Neural progenitor cell (in vitro differentiated cells): ENCODE results near the gene PPFIA1. TPM values are rescaled to one million over a fixed set of nuclear protein-coding genes. Genes with fewer than 3 reads are reported as not detected.
A peak's percentile ranks its signal among the peaks of the same experiment; 100 is the strongest.

Source experiments
- DNase-seq: peaks from one replicate; pipeline ENCODE4 v3.0.0-alpha.2; 2016; ENCODE audit warnings: low spot score
- H2AFZ ChIP-seq: fragments of 200-600 bp; sonication (generic); replicated peaks from 2 replicates; pipeline ENCODE4 v1.6.1; 2016; ENCODE audit warnings: antibody characterized with exemption
- H3F3A ChIP-seq: fragments of 200-600 bp; sonication (generic); 2 replicates; pipeline ENCODE4 v1.6.1; 2016; ENCODE audit warnings: antibody characterized with exemption, low read depth
- H3K27ac ChIP-seq: fragments of 200-600 bp; sonication (generic); 2 replicates; pipeline ENCODE4 v1.5.1; 2016; ENCODE audit warnings: mild to moderate bottlenecking
- H3K27me3 ChIP-seq: fragments of 200-600 bp; sonication (generic); 2 replicates; pipeline ENCODE4 v1.6.1; 2016; ENCODE audit warnings: mild to moderate bottlenecking, moderate library complexity
- H3K36me3 ChIP-seq: fragments of 200-600 bp; sonication (generic); 2 replicates; pipeline ENCODE4 v1.5.1; 2016
- H3K4me1 ChIP-seq: fragments of 200-600 bp; sonication (generic); 2 replicates; pipeline ENCODE4 v1.6.1; 2016; ENCODE audit warnings: mixed run types
- H3K4me2 ChIP-seq: fragments of 200-600 bp; sonication (generic); 2 replicates; pipeline ENCODE4 v1.6.1; 2016
- H3K4me3 ChIP-seq: fragments of 200-600 bp; sonication (generic); 2 replicates; pipeline ENCODE4 v1.5.1; 2016
- H3K79me2 ChIP-seq: fragments of 200-600 bp; sonication (generic); 2 replicates; pipeline ENCODE4 v1.6.1; 2016; ENCODE audit warnings: low read depth
- H3K9ac ChIP-seq: fragments of 200-600 bp; sonication (generic); 2 replicates; pipeline ENCODE4 v1.6.1; 2016
- H3K9me3 ChIP-seq: fragments of 200-600 bp; sonication (generic); 2 replicates; pipeline ENCODE4 v1.5.1; 2016; ENCODE audit warnings: low read depth
- H4K20me1 ChIP-seq: fragments of 200-600 bp; sonication (generic); 2 replicates; pipeline ENCODE4 v1.6.1; 2016; ENCODE audit warnings: low read depth
- H3K27ac Mint-ChIP-seq: 3 replicates; pipeline ENCODE4 v1.8.0; 2021; ENCODE audit warnings: mixed read lengths
- H3K27me3 Mint-ChIP-seq: 2 replicates; pipeline ENCODE4 v1.8.0; 2022; ENCODE audit warnings: low read depth, mild to moderate bottlenecking, inconsistent platforms, moderate library complexity, mixed read lengths; ENCODE audit not compliant: insufficient read depth
- H3K36me3 Mint-ChIP-seq: 3 replicates; pipeline ENCODE4 v1.8.0; 2021; ENCODE audit warnings: mixed read lengths
- H3K4me1 Mint-ChIP-seq: 3 replicates; pipeline ENCODE4 v1.8.0; 2021; ENCODE audit warnings: mixed read lengths
- H3K4me3 Mint-ChIP-seq: 3 replicates; pipeline ENCODE4 v1.8.0; 2021; ENCODE audit warnings: mild to moderate bottlenecking, moderate library complexity, mixed read lengths
- H3K9me3 Mint-ChIP-seq: 3 replicates; pipeline ENCODE4 v1.8.0; 2020; ENCODE audit warnings: mixed read lengths
- EZH2 ChIP-seq: fragments of 200-600 bp; sonication (generic); IDR thresholded peaks from 2 replicates; pipeline ENCODE4 v1.6.1; 2017; ENCODE audit warnings: antibody characterized with exemption, mild to moderate bottlenecking, moderate library complexity
- EZH2phosphoT487 ChIP-seq: fragments of 200-600 bp; sonication (generic); IDR thresholded peaks from 2 replicates; pipeline ENCODE4 v1.6.1; 2017; ENCODE audit warnings: antibody characterized with exemption
- microRNA counts: library from miRNA; unstranded; fragments of <30 nt; microRNA quantifications from one replicate; lab custom pipeline; 2016
- microRNA-seq: library from miRNA; unstranded; fragments of <30 nt; microRNA quantifications from one replicate; pipeline ENCODE4, GENCODE V29; 2016
- small RNA-seq: library from RNA; depleted of rRNA; stranded (forward); fragments of <200 nt; gene quantifications from one replicate; pipeline ENCODE3, GENCODE V24; 2015
- total RNA-seq: library from RNA; depleted of rRNA; stranded (reverse); fragments of >200 nt; gene quantifications from 2 replicates; pipeline ENCODE4 v1.2.3, GENCODE V29; 2015; ENCODE audit warnings: low replicate concordance
- TF ChIP-seq, protein P1 (sequence below): fragments of 200-600 bp; sonication (generic); IDR thresholded peaks from 2 replicates; pipeline ENCODE4 v1.5.1; 2017; ENCODE audit warnings: antibody characterized with exemption, mild to moderate bottlenecking

PPFIA1 gene
- total RNA-seq, 1 donor from 2014 or later = 42.6 TPM

DNA sequence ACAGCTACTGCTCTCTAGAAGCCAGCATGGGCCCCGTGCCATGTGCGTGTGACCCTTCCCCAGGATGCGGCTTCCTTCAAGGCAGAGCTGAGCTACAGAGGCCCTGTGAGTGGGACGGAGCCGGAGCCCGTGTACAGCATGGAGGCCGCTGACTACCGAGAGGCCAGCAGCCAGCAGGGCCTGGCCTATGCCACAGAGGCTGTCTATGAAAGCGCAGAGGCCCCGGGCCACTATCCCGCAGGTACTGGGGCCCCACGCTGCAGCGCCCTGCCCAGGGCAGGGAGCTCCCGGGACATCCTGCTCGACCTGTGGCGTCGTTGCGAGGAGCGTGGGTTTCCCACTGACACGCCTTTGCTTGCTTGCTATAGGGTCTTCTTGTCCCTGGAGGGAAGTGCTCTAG lies 162.5 kb downstream of the PPFIA1 start:
- H3K27me3 Mint-ChIP-seq = peaks cover 4% of the 10 kb centered on the region
- no peak overlapping the region for H3K4me3 ChIP-seq
- H3K79me2 ChIP-seq = no peaks in the 10 kb centered on the region
- TF ChIP-seq EZH2phosphoT487 (no peak), EZH2 (no peak)
- TF ChIP-seq, protein P1, sequence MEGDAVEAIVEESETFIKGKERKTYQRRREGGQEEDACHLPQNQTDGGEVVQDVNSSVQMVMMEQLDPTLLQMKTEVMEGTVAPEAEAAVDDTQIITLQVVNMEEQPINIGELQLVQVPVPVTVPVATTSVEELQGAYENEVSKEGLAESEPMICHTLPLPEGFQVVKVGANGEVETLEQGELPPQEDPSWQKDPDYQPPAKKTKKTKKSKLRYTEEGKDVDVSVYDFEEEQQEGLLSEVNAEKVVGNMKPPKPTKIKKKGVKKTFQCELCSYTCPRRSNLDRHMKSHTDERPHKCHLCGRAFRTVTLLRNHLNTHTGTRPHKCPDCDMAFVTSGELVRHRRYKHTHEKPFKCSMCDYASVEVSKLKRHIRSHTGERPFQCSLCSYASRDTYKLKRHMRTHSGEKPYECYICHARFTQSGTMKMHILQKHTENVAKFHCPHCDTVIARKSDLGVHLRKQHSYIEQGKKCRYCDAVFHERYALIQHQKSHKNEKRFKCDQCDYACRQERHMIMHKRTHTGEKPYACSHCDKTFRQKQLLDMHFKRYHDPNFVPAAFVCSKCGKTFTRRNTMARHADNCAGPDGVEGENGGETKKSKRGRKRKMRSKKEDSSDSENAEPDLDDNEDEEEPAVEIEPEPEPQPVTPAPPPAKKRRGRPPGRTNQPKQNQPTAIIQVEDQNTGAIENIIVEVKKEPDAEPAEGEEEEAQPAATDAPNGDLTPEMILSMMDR = no peak
- H3K36me3 Mint-ChIP-seq = peaks cover 25% of the 10 kb centered on the region
- no peak overlapping the region for H3K27ac ChIP-seq
- no peak overlapping the region for H2AFZ ChIP-seq
- no peak for DNase-seq
- no peak overlapping the region for H3K27ac Mint-ChIP-seq
- no peaks in the 10 kb centered on the region for H3K27me3 ChIP-seq
- H3K9ac ChIP-seq = no peak overlapping the region
- H3K4me2 ChIP-seq = no peak overlapping the region
- no peaks in the 10 kb centered on the region for H3K4me1 Mint-ChIP-seq
- H3K9me3 ChIP-seq = no peaks in the 10 kb centered on the region
- H3K4me1 ChIP-seq = no peaks in the 10 kb centered on the region
- H3K9me3 Mint-ChIP-seq = no peaks in the 10 kb centered on the region
- H3K4me3 Mint-ChIP-seq = no peak overlapping the region
- no peaks in the 10 kb centered on the region for H4K20me1 ChIP-seq
- H3K36me3 ChIP-seq = no peaks in the 10 kb centered on the region
- no peaks in the 10 kb centered on the region for H3F3A ChIP-seq

DNA sequence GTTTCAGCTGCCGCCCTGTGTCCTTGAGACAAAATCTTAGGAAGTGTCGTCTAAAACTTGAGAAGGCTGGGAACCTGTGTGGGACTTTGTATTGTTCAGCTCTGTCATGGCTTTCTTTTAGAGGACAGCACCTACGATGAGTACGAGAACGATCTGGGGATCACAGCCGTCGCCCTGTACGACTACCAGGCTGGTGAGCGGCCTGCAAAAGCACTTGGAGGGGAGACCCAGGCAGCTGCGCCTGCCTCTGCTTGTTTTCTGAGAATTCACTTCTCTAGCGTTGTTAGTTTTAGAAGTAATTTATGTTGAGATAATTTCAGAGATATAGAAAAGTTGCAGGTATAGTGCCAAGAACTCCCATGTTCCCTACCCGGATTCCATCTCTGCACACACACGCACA lies 163.0 kb downstream of the PPFIA1 start:
- TF ChIP-seq EZH2phosphoT487 = no peak
- TF ChIP-seq EZH2 = no peak
- TF ChIP-seq, protein P1 = no peak
- Histone ChIP-seq H3K36me3 (no peaks in the 10 kb centered on the region), H3K4me2 (no peak overlapping the region), H3K9ac (no peak overlapping the region), H3K79me2 (no peaks in the 10 kb centered on the region), H3K27ac (no peak overlapping the region), H3F3A (no peaks in the 10 kb centered on the region), H3K4me3 (no peak overlapping the region), H4K20me1 (no peaks in the 10 kb centered on the region), H2AFZ (no peak overlapping the region), H3K27me3 (no peaks in the 10 kb centered on the region), H3K9me3 (no peaks in the 10 kb centered on the region), H3K4me1 (no peaks in the 10 kb centered on the region)
- Mint-ChIP-seq H3K9me3 (no peaks in the 10 kb centered on the region), H3K36me3 (peaks cover 24% of the 10 kb centered on the region), H3K4me1 (no peaks in the 10 kb centered on the region), H3K27ac (no peak overlapping the region), H3K27me3 (peaks cover 4% of the 10 kb centered on the region), H3K4me3 (no peak overlapping the region)
- no peak for DNase-seq

MicroRNAs within 50 kb of the gene (microRNA counts, 767-probe panel; counts per million panel counts)
- 460 counts per million, percentile 90 among the panel's probes with 10 or more counts for microRNA hsa-miR-548k (lab: Ali Mortazavi, UCI)

Small RNAs within 50 kb of the gene (microRNA-seq; reads per million reads assigned to microRNA genes)
- gene MIR548K = 4.9 reads per million, percentile 25 among the genes with 10 or more reads in this experiment

Small RNAs within 50 kb of the gene (small RNA-seq; reads per million reads assigned to genes)
- 1.2 reads per million, percentile 82 among the genes with 10 or more reads in this experiment for gene MIR548K

Other genes with a start within 250 kb of the PPFIA1 start
- 0.19 TPM in 1 of 2 replicates, not detected in the other for gene ANO1, start 192.4 kb upstream of the PPFIA1 start, total RNA-seq
- 18.9 and 33.6 TPM in 2 replicates for gene FADD, start 67.4 kb upstream of the PPFIA1 start, total RNA-seq
- 200 and 239 TPM in 2 replicates for gene CTTN, start 127.8 kb downstream of the PPFIA1 start, total RNA-seq